ENCODE results near the gene TANC1. TPM values are rescaled to one million over a fixed set of nuclear protein-coding genes. Genes with fewer than 3 reads are reported as not detected.

Gene TANC1
- total RNA-seq, 1 donor from 2014 or later = 18.5 TPM

DNA sequence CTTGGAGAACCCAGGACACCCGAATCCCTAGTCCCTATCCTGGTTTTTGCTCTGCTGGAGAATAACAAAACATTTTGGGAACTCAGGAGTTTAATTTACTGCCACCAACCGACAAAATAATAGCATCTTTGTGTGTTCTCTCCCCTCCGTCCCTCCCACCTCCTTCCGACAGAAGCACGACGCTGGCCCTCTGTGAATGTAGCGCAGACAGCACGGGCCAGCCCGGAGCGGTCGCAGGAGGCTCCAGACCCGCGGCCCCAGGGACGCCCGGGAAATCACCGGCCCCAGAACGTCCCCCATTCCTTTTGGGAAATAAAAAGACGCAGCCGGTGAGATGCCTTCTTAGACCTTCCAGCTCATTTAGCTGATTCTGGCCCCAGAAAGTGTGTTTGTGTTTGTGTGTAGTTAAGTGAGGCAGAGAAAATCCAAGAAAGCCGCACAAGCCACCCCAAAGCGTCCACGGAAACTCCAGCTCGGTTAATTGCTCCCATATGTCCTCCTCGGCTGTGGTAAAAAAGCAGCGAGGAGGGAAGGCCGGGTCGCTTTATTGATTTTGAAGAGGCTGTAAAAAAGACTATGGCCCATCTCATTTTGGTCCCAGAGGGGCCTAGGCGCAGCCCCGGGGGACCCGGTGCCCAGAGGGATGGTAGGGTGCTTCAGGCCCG lies 577 bp upstream of the TANC1 start:
- H3K4me3 ChIP-seq (ENCODE audit: low read depth, low read length) = peak overlapping the region; percentile 88
- TF ChIP-seq, protein P1, sequence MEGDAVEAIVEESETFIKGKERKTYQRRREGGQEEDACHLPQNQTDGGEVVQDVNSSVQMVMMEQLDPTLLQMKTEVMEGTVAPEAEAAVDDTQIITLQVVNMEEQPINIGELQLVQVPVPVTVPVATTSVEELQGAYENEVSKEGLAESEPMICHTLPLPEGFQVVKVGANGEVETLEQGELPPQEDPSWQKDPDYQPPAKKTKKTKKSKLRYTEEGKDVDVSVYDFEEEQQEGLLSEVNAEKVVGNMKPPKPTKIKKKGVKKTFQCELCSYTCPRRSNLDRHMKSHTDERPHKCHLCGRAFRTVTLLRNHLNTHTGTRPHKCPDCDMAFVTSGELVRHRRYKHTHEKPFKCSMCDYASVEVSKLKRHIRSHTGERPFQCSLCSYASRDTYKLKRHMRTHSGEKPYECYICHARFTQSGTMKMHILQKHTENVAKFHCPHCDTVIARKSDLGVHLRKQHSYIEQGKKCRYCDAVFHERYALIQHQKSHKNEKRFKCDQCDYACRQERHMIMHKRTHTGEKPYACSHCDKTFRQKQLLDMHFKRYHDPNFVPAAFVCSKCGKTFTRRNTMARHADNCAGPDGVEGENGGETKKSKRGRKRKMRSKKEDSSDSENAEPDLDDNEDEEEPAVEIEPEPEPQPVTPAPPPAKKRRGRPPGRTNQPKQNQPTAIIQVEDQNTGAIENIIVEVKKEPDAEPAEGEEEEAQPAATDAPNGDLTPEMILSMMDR (IDR thresholded peaks at IDR 0.05; ENCODE audit: insufficient read depth, low read length, poor library complexity, severe bottlenecking) = no peak
- H3K27me3 ChIP-seq (ENCODE audit: control insufficient read depth, insufficient read depth, low read length) = no peaks in the 10 kb centered on the region
- H3K36me3 ChIP-seq (ENCODE audit: control insufficient read depth, insufficient read depth, low read length) = no peaks in the 10 kb centered on the region
- no peak for DNase-seq (ENCODE audit: low read depth)

DNA sequence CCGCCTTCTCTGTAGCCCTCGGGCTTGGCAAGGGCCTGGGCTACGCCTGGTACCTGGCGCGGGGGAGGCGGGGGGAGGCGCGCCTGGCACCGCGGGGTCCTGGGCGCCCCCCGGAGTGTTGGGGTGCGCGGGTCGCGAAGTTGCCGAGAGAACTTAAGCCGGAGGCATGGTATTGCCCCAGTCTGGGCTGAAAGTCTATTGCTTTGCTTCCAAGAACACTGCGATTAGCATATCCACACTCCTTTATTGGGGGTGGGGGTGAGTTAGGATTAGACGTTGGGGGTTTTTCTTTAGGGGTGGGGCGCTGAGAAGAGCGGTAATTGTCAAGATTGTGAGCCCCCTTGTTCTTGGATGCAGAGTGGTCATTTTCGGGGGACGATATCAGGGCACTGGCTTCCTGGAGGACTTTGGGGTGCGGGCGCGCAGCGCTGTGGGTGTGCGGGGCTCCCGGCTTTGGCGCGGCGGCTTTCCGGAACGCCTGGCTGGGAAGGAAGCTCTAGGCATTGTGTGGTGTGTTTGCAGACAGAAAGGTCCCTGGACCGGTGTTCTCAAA lies 798 bp downstream of the TANC1 start:
- Histone ChIP-seq H3K27me3 (ENCODE audit: control insufficient read depth, insufficient read depth, low read length) (no peaks in the 10 kb centered on the region), H3K4me3 (ENCODE audit: low read depth, low read length) (peak overlapping the region; percentile 88), H3K36me3 (ENCODE audit: control insufficient read depth, insufficient read depth, low read length) (no peaks in the 10 kb centered on the region)
- TF ChIP-seq, protein P1 (IDR thresholded peaks at IDR 0.05; ENCODE audit: insufficient read depth, low read length, poor library complexity, severe bottlenecking) = no peak
- DNase-seq (ENCODE audit: low read depth) = no peak

DNA sequence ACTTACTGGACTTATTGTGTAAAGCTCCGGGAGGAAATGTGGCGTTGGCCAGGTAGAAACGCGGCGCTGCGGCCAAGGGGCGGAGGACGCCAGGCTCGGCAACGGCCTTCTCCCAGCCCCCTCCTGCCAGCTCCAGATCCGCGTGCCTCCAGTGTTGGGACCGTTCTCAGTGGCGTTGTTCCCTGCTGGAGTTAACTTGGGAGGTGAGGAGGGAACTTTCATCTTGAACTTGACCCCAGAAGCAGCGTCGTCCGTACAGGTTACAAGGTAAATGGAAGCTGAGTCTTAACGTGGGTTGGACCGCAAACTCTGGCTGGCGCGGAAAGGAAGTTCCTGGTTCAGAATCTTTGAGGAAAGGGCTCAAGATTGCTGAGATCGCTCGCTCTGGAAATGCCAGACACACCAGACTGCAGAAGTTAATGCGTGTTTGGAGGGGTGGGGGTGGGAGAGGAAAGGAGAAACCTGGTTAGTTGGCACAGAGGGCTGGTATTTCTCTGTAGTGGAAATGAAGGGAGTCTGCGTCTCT lies 1.3 kb downstream of the TANC1 start:
- H3K27me3 ChIP-seq (ENCODE audit: control insufficient read depth, insufficient read depth, low read length) = no peaks in the 10 kb centered on the region
- DNase-seq (ENCODE audit: low read depth) = no peak
- H3K4me3 ChIP-seq (ENCODE audit: low read depth, low read length) = peak overlapping the region; percentile 88
- TF ChIP-seq, protein P1 (IDR thresholded peaks at IDR 0.05; ENCODE audit: insufficient read depth, low read length, poor library complexity, severe bottlenecking) = no peak
- no peaks in the 10 kb centered on the region for H3K36me3 ChIP-seq (ENCODE audit: control insufficient read depth, insufficient read depth, low read length)

DNA sequence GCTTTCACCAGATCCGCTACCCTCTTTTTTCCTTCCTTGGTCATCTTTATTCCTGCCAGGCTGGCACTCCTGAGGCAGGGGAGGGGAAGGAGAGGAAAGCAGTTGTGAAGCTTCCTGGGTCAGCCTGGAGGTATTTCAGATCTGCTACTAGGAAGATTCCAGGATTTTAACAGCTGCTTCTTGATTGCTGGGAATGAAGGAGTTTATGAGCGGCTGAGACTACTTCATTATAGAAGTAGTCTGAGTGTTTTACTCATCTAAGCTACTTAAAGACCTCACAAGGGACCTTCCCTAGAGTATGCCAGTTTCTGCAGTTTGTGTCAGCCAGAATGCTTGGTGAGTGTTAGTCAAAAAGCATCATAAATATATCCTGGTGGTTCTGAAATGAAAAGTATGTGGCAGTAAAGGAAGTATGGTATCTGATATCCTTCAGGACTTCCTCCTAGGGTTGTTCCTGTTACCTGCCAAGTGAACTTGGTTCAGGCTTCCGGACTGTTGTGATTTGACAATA lies 1.9 kb downstream of the TANC1 start:
- H3K36me3 ChIP-seq (ENCODE audit: control insufficient read depth, insufficient read depth, low read length) = no peaks in the 10 kb centered on the region
- peak overlapping the region; percentile 88 for H3K4me3 ChIP-seq (ENCODE audit: low read depth, low read length)
- no peaks in the 10 kb centered on the region for H3K27me3 ChIP-seq (ENCODE audit: control insufficient read depth, insufficient read depth, low read length)
- no peak for DNase-seq (ENCODE audit: low read depth)
- TF ChIP-seq, protein P1 (IDR thresholded peaks at IDR 0.05; ENCODE audit: insufficient read depth, low read length, poor library complexity, severe bottlenecking) = no peak

DNA sequence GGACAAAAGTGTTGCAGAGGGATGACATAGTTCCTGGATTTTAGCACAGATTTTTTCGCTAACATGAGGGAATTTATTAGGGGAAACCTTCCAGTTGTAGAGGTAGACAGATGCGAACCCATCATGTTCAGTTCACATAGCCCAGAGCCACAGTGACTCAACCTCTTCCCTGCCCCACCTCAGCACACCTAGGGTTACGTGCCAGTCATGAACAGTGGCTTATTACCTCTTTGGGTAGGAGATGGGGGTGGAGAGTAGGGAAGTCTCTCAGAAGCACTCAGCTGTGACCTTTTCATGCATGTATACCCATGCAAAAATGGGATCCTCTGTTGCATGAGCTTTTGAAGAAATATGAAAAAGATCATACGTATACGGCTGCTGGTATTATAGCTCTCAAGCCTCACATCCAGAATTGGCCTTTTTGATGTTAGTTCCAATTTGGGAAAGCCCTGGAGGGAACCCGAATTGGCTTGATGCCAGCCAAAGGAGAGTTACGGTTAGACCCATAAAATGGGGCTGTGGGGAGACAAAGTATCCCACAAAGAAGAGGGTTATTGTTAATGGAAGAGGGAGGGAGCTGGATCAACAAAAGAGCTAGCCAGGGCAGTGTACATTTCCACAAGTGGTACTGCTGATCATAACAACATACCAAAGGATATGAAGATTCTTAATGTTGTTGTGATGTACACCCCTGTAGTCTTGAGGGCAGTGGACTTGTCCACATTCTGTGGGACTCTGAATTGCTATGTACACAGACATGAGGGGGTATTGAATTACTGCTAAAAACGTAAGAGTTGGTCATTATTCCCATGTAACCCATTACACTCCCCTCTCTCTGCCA lies 4.9 kb downstream of the TANC1 start:
- Histone ChIP-seq H3K36me3 (ENCODE audit: control insufficient read depth, insufficient read depth, low read length) (no peaks in the 10 kb centered on the region), H3K27me3 (ENCODE audit: control insufficient read depth, insufficient read depth, low read length) (no peaks in the 10 kb centered on the region), H3K4me3 (ENCODE audit: low read depth, low read length) (no peak overlapping the region)
- TF ChIP-seq, protein P1 (IDR thresholded peaks at IDR 0.05; ENCODE audit: insufficient read depth, low read length, poor library complexity, severe bottlenecking) = no peak
- no peak for DNase-seq (ENCODE audit: low read depth)
